ENCODE data around the gene SPOCK3. TPM values are rescaled to one million over a fixed set of nuclear protein-coding genes. Genes with fewer than 3 reads are reported as not detected.

SPOCK3 gene
- polyA plus RNA-seq, 2 donors = 0.04 to 0.08 TPM

DNA sequence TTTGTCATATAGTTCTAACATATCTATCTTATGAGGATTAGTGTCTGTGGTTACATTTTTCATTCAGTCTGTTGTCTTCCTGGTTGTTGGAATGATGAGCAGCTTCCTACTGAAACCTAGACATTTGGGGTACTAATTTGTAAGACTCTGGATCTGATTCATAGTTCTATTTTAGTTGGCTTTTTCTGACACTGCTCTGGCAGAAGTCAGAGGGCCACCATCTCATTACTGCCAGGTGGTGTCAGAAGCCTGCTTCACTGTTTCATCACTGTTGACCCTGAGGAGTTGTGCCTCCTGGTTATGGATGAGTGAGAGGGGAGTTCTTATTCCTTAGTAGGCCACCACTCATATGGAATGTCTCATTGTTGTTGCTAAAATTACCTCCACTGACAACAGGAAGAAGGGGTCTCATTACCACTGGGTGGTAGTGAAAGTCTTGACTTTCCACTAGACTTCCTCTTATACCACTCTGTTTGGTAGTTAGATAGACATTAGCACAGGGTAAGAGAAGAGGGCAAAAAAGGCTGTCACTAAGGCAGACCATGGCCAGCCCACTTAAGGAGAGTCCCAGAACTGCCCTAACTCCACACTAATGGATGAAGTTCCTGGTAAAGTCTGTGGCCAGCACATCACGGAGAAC, 395.2 kb downstream of the SPOCK3 start:
- Histone ChIP-seq H3K4me1 (ENCODE audit: control insufficient read depth in 2 of 2, insufficient read depth in 2 of 2, low read length in 1 of 2) (no peaks in the 10 kb centered on the region), H3K27ac (ENCODE audit: low read depth in 2 of 2, low read length in 1 of 2) (no peak overlapping the region), H3K36me3 (ENCODE audit: control insufficient read depth in 2 of 2, insufficient read depth in 2 of 2, low read length in 1 of 2) (no peaks in the 10 kb centered on the region), H3K4me3 (ENCODE audit: low read depth in 1 of 2, low read length in 2 of 2) (no peak overlapping the region), H3K9me3 (ENCODE audit: control insufficient read depth in 2 of 2, insufficient read depth in 1 of 2, low read depth in 1 of 2, low read length in 1 of 2) (peaks cover 0 to 5% of the 10 kb centered on the region in 2 donors), H3K27me3 (ENCODE audit: control insufficient read depth in 1 of 2, insufficient read depth in 2 of 2, low read length in 2 of 2) (no peaks in the 10 kb centered on the region)
- WGBS, 2 donors = 88 to 96% methylated on average over 1 of the region's 1 CpG

DNA sequence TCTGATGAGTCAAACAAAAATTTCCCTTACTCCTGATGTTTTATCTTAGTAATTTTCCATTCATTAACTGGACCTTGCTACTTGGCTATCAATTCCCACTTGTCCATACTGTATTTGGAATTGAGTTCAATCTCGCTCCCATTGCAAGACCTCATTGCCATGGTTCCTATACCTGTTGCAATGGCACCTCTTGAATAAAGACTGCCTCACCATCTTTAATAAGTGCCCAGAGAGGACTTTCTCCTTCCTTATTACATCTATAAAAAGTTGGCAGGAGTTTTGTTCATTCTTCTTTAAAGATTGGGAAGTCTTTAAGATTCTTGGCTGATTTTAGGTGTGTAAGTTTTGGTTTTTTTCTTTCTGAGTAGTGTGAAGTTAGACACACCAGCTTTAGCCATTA, 397.4 kb downstream of the SPOCK3 start:
- Histone ChIP-seq H3K9me3 (ENCODE audit: control insufficient read depth in 2 of 2, insufficient read depth in 1 of 2, low read depth in 1 of 2, low read length in 1 of 2) (no peaks in the 10 kb centered on the region), H3K36me3 (ENCODE audit: control insufficient read depth in 2 of 2, insufficient read depth in 2 of 2, low read length in 1 of 2) (no peaks in the 10 kb centered on the region), H3K4me3 (ENCODE audit: low read depth in 1 of 2, low read length in 2 of 2) (no peak overlapping the region), H3K27ac (ENCODE audit: low read depth in 2 of 2, low read length in 1 of 2) (no peak overlapping the region), H3K4me1 (ENCODE audit: control insufficient read depth in 2 of 2, insufficient read depth in 2 of 2, low read length in 1 of 2) (no peaks in the 10 kb centered on the region), H3K27me3 (ENCODE audit: control insufficient read depth in 1 of 2, insufficient read depth in 2 of 2, low read length in 2 of 2) (no peaks in the 10 kb centered on the region)
- WGBS, 2 donors = 81 to 87% methylated on average over 1 of the region's 1 CpG

DNA sequence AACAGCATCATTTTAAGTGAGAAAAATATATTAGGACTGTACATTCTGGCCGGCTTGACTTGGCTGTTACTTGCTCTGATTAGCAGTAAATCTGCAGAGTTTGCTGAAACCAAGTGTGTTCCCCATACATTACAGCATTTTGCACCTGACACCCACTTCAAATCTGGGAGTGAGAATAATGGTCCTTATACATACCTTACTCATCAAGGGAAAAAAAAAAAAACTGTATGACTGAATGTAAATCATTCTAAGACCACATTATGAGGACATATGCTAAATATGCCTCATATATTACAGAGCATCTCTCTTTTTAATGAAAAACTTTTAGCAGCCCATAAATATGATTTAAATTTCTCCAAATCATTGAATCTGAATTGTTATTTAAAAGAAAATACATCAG, 406.7 kb downstream of the SPOCK3 start:
- Histone ChIP-seq H3K9me3 (ENCODE audit: control insufficient read depth in 2 of 2, insufficient read depth in 1 of 2, low read depth in 1 of 2, low read length in 1 of 2) (no peaks in the 10 kb centered on the region), H3K27ac (ENCODE audit: low read depth in 2 of 2, low read length in 1 of 2) (no peak overlapping the region)
- WGBS, 2 donors = 53 to 71% methylated on average over 1 of the region's 1 CpG

DNA sequence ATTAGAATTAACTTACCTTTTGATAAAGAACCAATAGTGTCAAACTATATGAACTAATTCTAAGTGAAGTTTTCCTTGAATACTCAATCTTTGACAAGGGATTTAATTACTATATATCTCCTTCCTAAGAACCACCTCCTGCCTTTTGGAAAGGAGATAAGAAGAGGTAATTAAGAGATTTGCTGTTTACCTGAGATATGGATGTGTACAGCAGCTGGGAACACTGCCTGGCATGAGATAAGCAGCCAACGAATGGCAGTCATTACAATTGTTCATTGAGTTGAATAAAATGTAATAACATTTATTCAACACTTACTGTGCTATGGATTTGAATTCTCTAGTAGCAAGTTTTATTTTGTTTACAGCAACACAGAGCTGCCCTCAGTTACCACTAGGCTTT, 407.1 kb downstream of the SPOCK3 start:
- WGBS, 2 donors = 21 to 31% methylated on average over 1 of the region's 1 CpG
- H3K4me3 ChIP-seq (ENCODE audit: low read depth in 1 of 2, low read length in 2 of 2) = no peak overlapping the region
- no peak overlapping the region for H3K27ac ChIP-seq (ENCODE audit: low read depth in 2 of 2, low read length in 1 of 2)

More for the DNA sequence above, 406.7 kb downstream of the SPOCK3 start:
- H3K36me3 ChIP-seq (ENCODE audit: control insufficient read depth in 2 of 2, insufficient read depth in 2 of 2, low read length in 1 of 2) = no peaks in the 10 kb centered on the region
- no peak overlapping the region for H3K4me3 ChIP-seq (ENCODE audit: low read depth in 1 of 2, low read length in 2 of 2)
- no peaks in the 10 kb centered on the region for H3K27me3 ChIP-seq (ENCODE audit: control insufficient read depth in 1 of 2, insufficient read depth in 2 of 2, low read length in 2 of 2)
- no peaks in the 10 kb centered on the region for H3K4me1 ChIP-seq (ENCODE audit: control insufficient read depth in 2 of 2, insufficient read depth in 2 of 2, low read length in 1 of 2)

DNA sequence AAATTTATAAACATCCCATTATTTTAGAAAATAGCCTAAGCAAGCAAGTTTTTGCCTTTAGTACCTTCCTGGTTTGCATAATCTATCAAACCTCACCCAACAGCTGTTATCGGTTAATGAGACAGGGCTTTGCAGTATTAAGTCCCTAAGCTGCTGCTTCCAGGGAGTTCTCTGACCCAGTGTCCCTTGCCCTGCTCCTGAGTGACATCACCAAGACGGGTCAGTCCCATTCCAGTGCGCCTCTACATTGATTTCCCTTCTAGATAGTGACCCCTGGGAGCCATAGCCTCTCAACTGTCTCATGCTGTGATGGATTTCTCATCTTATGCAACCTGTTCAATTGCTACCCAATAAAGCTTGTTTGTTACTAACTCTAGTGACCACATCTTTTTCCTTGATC, 410.4 kb downstream of the SPOCK3 start:
- no peak overlapping the region for H3K4me3 ChIP-seq (ENCODE audit: low read depth in 1 of 2, low read length in 2 of 2)
- H3K27me3 ChIP-seq (ENCODE audit: control insufficient read depth in 1 of 2, insufficient read depth in 2 of 2, low read length in 2 of 2) = no peaks in the 10 kb centered on the region
- 58 to 59% methylated on average over 3 of the region's 3 CpGs for WGBS, 2 donors
- no peak overlapping the region for H3K27ac ChIP-seq (ENCODE audit: low read depth in 2 of 2, low read length in 1 of 2)
- no peaks in the 10 kb centered on the region for H3K36me3 ChIP-seq (ENCODE audit: control insufficient read depth in 2 of 2, insufficient read depth in 2 of 2, low read length in 1 of 2)
- H3K9me3 ChIP-seq (ENCODE audit: control insufficient read depth in 2 of 2, insufficient read depth in 1 of 2, low read depth in 1 of 2, low read length in 1 of 2) = no peaks in the 10 kb centered on the region
- H3K4me1 ChIP-seq (ENCODE audit: control insufficient read depth in 2 of 2, insufficient read depth in 2 of 2, low read length in 1 of 2) = no peaks in the 10 kb centered on the region

More for the DNA sequence above, 407.1 kb downstream of the SPOCK3 start:
- Histone ChIP-seq H3K27me3 (ENCODE audit: control insufficient read depth in 1 of 2, insufficient read depth in 2 of 2, low read length in 2 of 2) (no peaks in the 10 kb centered on the region), H3K9me3 (ENCODE audit: control insufficient read depth in 2 of 2, insufficient read depth in 1 of 2, low read depth in 1 of 2, low read length in 1 of 2) (no peaks in the 10 kb centered on the region), H3K36me3 (ENCODE audit: control insufficient read depth in 2 of 2, insufficient read depth in 2 of 2, low read length in 1 of 2) (no peaks in the 10 kb centered on the region), H3K4me1 (ENCODE audit: control insufficient read depth in 2 of 2, insufficient read depth in 2 of 2, low read length in 1 of 2) (no peaks in the 10 kb centered on the region)

DNA sequence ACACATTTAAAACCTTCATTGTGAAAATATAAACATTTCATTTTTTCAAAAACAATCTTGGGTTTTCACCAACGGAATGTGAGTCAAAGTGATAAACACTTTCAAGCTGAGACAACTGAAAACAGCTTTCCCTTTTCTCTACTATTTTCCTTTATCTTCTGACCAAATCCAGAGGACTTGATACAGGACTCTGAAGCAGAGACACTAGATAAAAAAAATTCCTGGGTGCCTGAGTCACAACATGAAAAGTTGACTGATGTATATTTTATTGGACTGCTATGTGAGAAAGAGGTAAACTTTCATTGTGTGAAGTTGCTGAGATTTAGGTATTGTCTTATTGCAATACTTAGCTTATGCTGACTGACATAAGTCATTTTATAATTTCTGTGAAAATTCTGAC, 411.2 kb downstream of the SPOCK3 start:
- no peaks in the 10 kb centered on the region for H3K27me3 ChIP-seq (ENCODE audit: control insufficient read depth in 1 of 2, insufficient read depth in 2 of 2, low read length in 2 of 2)
- 35 to 51% methylated on average over 1 of the region's 1 CpG for WGBS, 2 donors
- no peak overlapping the region for H3K4me3 ChIP-seq (ENCODE audit: low read depth in 1 of 2, low read length in 2 of 2)
- no peaks in the 10 kb centered on the region for H3K36me3 ChIP-seq (ENCODE audit: control insufficient read depth in 2 of 2, insufficient read depth in 2 of 2, low read length in 1 of 2)
- H3K9me3 ChIP-seq (ENCODE audit: control insufficient read depth in 2 of 2, insufficient read depth in 1 of 2, low read depth in 1 of 2, low read length in 1 of 2) = no peaks in the 10 kb centered on the region
- no peak overlapping the region for H3K27ac ChIP-seq (ENCODE audit: low read depth in 2 of 2, low read length in 1 of 2)
- H3K4me1 ChIP-seq (ENCODE audit: control insufficient read depth in 2 of 2, insufficient read depth in 2 of 2, low read length in 1 of 2) = no peaks in the 10 kb centered on the region

DNA sequence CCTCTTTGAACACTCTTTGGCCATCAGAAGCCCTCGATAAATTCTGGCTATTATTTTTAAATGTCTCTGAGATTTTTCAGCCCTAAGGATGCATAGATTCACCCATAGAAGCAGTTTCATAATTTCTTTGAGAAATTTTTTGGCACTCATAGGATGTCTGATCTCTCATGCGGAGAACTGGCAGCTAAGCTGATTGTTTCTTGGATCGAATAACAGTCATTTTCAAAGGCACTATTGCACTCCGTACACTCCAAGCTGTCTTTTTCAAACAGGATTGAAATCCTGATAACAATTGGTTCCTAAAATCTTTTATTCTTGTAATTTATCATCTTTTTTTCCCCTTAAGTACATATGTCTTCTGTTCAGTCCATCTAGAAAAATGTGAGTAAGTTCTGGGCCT, 411.9 kb downstream of the SPOCK3 start:
- no peaks in the 10 kb centered on the region for H3K27me3 ChIP-seq (ENCODE audit: control insufficient read depth in 1 of 2, insufficient read depth in 2 of 2, low read length in 2 of 2)
- 67 to 72% methylated on average over 4 of the region's 4 CpGs for WGBS, 2 donors
- no peak overlapping the region for H3K27ac ChIP-seq (ENCODE audit: low read depth in 2 of 2, low read length in 1 of 2)
- no peaks in the 10 kb centered on the region for H3K4me1 ChIP-seq (ENCODE audit: control insufficient read depth in 2 of 2, insufficient read depth in 2 of 2, low read length in 1 of 2)
- no peaks in the 10 kb centered on the region for H3K9me3 ChIP-seq (ENCODE audit: control insufficient read depth in 2 of 2, insufficient read depth in 1 of 2, low read depth in 1 of 2, low read length in 1 of 2)
- no peaks in the 10 kb centered on the region for H3K36me3 ChIP-seq (ENCODE audit: control insufficient read depth in 2 of 2, insufficient read depth in 2 of 2, low read length in 1 of 2)
- no peak overlapping the region for H3K4me3 ChIP-seq (ENCODE audit: low read depth in 1 of 2, low read length in 2 of 2)

DNA sequence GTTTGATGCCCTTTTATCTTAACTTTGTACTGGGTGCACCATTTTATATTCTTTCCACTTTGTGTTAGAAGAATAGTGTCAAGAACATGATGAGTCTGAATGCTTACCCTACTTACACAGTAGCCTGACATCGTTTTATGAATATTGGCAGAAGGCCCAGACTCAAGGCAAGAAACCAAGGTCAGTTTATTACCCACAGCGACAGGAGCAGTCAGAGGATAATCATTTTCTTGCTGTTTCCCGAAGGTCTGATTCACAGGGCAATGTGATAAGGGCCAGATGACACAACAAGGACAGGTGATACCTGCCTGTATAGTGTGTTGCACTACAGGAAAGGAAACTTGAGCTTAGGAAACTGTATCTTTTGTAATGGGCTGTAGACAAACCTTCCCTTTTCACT, 417.4 kb downstream of the SPOCK3 start:
- WGBS, 2 donors = 34 to 38% methylated on average over 3 of the region's 3 CpGs
- Histone ChIP-seq H3K27me3 (ENCODE audit: control insufficient read depth in 1 of 2, insufficient read depth in 2 of 2, low read length in 2 of 2) (no peaks in the 10 kb centered on the region), H3K4me3 (ENCODE audit: low read depth in 1 of 2, low read length in 2 of 2) (no peak overlapping the region), H3K27ac (ENCODE audit: low read depth in 2 of 2, low read length in 1 of 2) (no peak overlapping the region), H3K9me3 (ENCODE audit: control insufficient read depth in 2 of 2, insufficient read depth in 1 of 2, low read depth in 1 of 2, low read length in 1 of 2) (no peaks in the 10 kb centered on the region), H3K4me1 (ENCODE audit: control insufficient read depth in 2 of 2, insufficient read depth in 2 of 2, low read length in 1 of 2) (no peaks in the 10 kb centered on the region), H3K36me3 (ENCODE audit: control insufficient read depth in 2 of 2, insufficient read depth in 2 of 2, low read length in 1 of 2) (no peaks in the 10 kb centered on the region)

DNA sequence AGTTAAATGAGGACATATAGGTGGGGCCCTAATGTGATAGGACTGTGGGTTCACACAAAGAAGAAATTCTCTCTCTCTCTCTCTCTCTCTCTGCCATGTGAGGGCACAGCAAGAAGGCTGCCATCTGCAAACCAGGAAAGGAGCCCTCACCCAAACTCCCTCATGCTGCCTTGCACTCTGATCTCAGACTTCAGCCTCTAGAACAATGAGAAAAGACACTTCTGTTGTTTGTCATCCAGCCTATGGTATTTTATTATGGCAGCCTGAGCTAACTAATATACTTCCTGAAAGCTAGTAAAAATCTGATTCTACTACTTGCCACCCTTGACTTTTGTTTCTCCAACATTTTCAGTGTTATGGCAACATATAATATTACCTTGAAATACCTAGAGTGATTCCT, 425.9 kb downstream of the SPOCK3 start:
- Histone ChIP-seq H3K9me3 (ENCODE audit: control insufficient read depth in 2 of 2, insufficient read depth in 1 of 2, low read depth in 1 of 2, low read length in 1 of 2) (no peaks in the 10 kb centered on the region), H3K27ac (ENCODE audit: low read depth in 2 of 2, low read length in 1 of 2) (no peak overlapping the region), H3K36me3 (ENCODE audit: control insufficient read depth in 2 of 2, insufficient read depth in 2 of 2, low read length in 1 of 2) (no peaks in the 10 kb centered on the region), H3K4me3 (ENCODE audit: low read depth in 1 of 2, low read length in 2 of 2) (no peak overlapping the region), H3K27me3 (ENCODE audit: control insufficient read depth in 1 of 2, insufficient read depth in 2 of 2, low read length in 2 of 2) (no peaks in the 10 kb centered on the region), H3K4me1 (ENCODE audit: control insufficient read depth in 2 of 2, insufficient read depth in 2 of 2, low read length in 1 of 2) (no peaks in the 10 kb centered on the region)

DNA sequence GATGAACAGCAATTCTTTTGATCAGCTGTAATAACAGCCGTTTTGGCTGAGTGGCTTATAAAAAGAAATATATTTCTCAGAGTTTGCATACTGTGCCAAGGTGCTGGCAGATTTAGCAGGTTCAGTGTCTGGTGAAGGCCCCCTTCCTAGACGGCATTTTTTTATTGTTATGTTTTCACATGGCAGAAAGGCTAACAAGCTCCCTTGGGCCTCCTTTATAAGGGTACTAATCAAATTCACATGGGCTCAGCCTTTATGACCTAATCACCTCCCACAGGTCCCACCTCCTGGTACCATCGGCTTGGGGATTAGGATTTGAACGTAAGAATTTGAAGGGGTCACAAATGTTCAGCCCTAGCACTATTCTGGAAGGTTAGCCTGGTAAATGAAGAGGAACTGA, 431.9 kb downstream of the SPOCK3 start:
- Histone ChIP-seq H3K36me3 (ENCODE audit: control insufficient read depth in 2 of 2, insufficient read depth in 2 of 2, low read length in 1 of 2) (no peaks in the 10 kb centered on the region), H3K4me1 (ENCODE audit: control insufficient read depth in 2 of 2, insufficient read depth in 2 of 2, low read length in 1 of 2) (no peaks in the 10 kb centered on the region), H3K9me3 (ENCODE audit: control insufficient read depth in 2 of 2, insufficient read depth in 1 of 2, low read depth in 1 of 2, low read length in 1 of 2) (no peaks in the 10 kb centered on the region), H3K27me3 (ENCODE audit: control insufficient read depth in 1 of 2, insufficient read depth in 2 of 2, low read length in 2 of 2) (no peaks in the 10 kb centered on the region), H3K27ac (ENCODE audit: low read depth in 2 of 2, low read length in 1 of 2) (no peak overlapping the region), H3K4me3 (ENCODE audit: low read depth in 1 of 2, low read length in 2 of 2) (no peak overlapping the region)
- WGBS, 2 donors = 53 to 64% methylated on average over 4 of the region's 4 CpGs
